PFSK-1 (cell line): ENCODE results near the gene ATP7A.

Experiments
- FOXP2 ChIP-seq: optimal IDR thresholded peaks from 2 replicates; pipeline ENCODE3; 2011; ENCODE audit warnings: borderline replicate concordance, control low read depth, inconsistent platforms; ENCODE audit not compliant: insufficient read depth; ENCODE audit errors: extremely low read length, extremely low read depth
- POLR2AphosphoS5 ChIP-seq: IDR thresholded peaks from 2 replicates; pipeline ENCODE4 v1.6.1; 2012; ENCODE audit warnings: low read depth, mild to moderate bottlenecking, control low read depth, low read length, moderate library complexity
- REST ChIP-seq, 2 experiments: IDR thresholded peaks; 2 replicates each; pipeline versions ENCODE4 v1.6.1 to v1.8.0; 2011 to 2012; ENCODE audit warnings: low read depth in 2 of 2, low read length in 2 of 2, control low read depth in 1 of 2, inconsistent platforms in 1 of 2, mild to moderate bottlenecking in 1 of 2, moderate library complexity in 1 of 2; ENCODE audit not compliant: insufficient read depth in 1 of 2
- SIN3A ChIP-seq: IDR thresholded peaks from 2 replicates; pipeline ENCODE4 v1.6.1; 2012; ENCODE audit warnings: mild to moderate bottlenecking, low read length, moderate library complexity, borderline replicate concordance; ENCODE audit not compliant: insufficient read depth
- TAF1 ChIP-seq: IDR thresholded peaks from 2 replicates; pipeline ENCODE4 v1.6.1; 2012; ENCODE audit warnings: low read length, control low read depth, borderline replicate concordance; ENCODE audit not compliant: insufficient read depth

Gene ATP7A

GRCh38 chrX:78066110-78066509, 155.6 kb downstream of the ATP7A start:
- TF ChIP-seq SIN3A, result no peak
- no peak for TF ChIP-seq TAF1
- no peak for TF ChIP-seq FOXP2
- TF ChIP-seq REST (IDR thresholded peaks at IDR 0.05; ENCODE audit: insufficient read depth in 1 of 2, low read depth in 2 of 2, low read length in 2 of 2), result no peak
- TF ChIP-seq POLR2AphosphoS5, result no peak

GRCh38 chrX:78071331-78071730, 160.8 kb downstream of the ATP7A start:
- TF ChIP-seq REST (IDR thresholded peaks at IDR 0.05; ENCODE audit: insufficient read depth in 1 of 2, low read depth in 2 of 2, low read length in 2 of 2), result no peak
- TF ChIP-seq POLR2AphosphoS5, result no peak
- no peak for TF ChIP-seq TAF1
- no peak for TF ChIP-seq SIN3A

GRCh38 chrX:78074088-78074487, 163.6 kb downstream of the ATP7A start:
- no peak for TF ChIP-seq FOXP2
- TF ChIP-seq POLR2AphosphoS5, result no peak
- TF ChIP-seq TAF1, result no peak
- TF ChIP-seq SIN3A, result no peak
- no peak for TF ChIP-seq REST (IDR thresholded peaks at IDR 0.05; ENCODE audit: insufficient read depth in 1 of 2, low read depth in 2 of 2, low read length in 2 of 2)

- TF ChIP-seq FOXP2 (no peak), SIN3A (no peak), REST (IDR thresholded peaks at IDR 0.05; ENCODE audit: insufficient read depth in 1 of 2, low read depth in 2 of 2, low read length in 2 of 2) (no peak), TAF1 (no peak), POLR2AphosphoS5 (no peak)
Measured at GRCh38 chrX:78075787-78076389, 165.4 kb downstream of the ATP7A start.

- no peak for TF ChIP-seq TAF1
- TF ChIP-seq FOXP2, result no peak
- TF ChIP-seq REST (IDR thresholded peaks at IDR 0.05; ENCODE audit: insufficient read depth in 1 of 2, low read depth in 2 of 2, low read length in 2 of 2), result no peak
- TF ChIP-seq SIN3A, result no peak
- no peak for TF ChIP-seq POLR2AphosphoS5
Measured at GRCh38 chrX:78092296-78092695, 181.8 kb downstream of the ATP7A start.
